Type B pancreatic cell (in vitro differentiated cells): ENCODE measurements around the gene ODC1. TPM values are rescaled to one million over a fixed set of nuclear protein-coding genes. Genes with fewer than 3 reads are reported as not detected.

ENCODE experiments used
- DNase-seq: peaks from one replicate; pipeline ENCODE4 v3.0.0; 2021; ENCODE audit warnings: mixed read lengths; ENCODE audit not compliant: unreplicated experiment; ENCODE audit errors: extremely low spot score
- H3K27ac Mint-ChIP-seq: 2 replicates; pipeline ENCODE4 v1.8.0; 2021; ENCODE audit warnings: mild to moderate bottlenecking, mixed read lengths
- H3K27me3 Mint-ChIP-seq: 2 replicates; pipeline ENCODE4 v1.8.0; 2021; ENCODE audit warnings: mixed read lengths
- H3K36me3 Mint-ChIP-seq: 2 replicates; pipeline ENCODE4 v1.8.0; 2021; ENCODE audit warnings: mixed read lengths
- H3K4me1 Mint-ChIP-seq: one replicate; pipeline ENCODE4 v1.8.0; 2021; ENCODE audit warnings: mixed read lengths; ENCODE audit not compliant: unreplicated experiment
- H3K4me3 Mint-ChIP-seq: 2 replicates; pipeline ENCODE4 v1.8.0; 2021; ENCODE audit warnings: mild to moderate bottlenecking, mixed read lengths
- H3K9me3 Mint-ChIP-seq: 2 replicates; pipeline ENCODE4 v1.8.0; 2021; ENCODE audit warnings: mixed read lengths
- CTCF ChIP-seq: fragments of 200-600 bp; sonication (generic); conservative IDR thresholded peaks from 2 replicates; pipeline ENCODE4 v1.5.0; 2021; ENCODE audit warnings: antibody characterized with exemption, mild to moderate bottlenecking
- total RNA-seq: library from RNA; stranded (reverse); gene quantifications from 2 replicates; pipeline ENCODE4 v1.2.1, GENCODE V29; 2021; ENCODE audit warnings: low replicate concordance

ODC1 gene
- total RNA-seq, 1 donor from 2014 or later: 135 TPM

GRCh38 chr2:10471955-10472354, 23.8 kb upstream of the ODC1 start:
- no peak overlapping the region for H3K27ac Mint-ChIP-seq
- H3K4me3 Mint-ChIP-seq: no peak overlapping the region
- no peaks in the 10 kb centered on the region for H3K9me3 Mint-ChIP-seq
- no peaks in the 10 kb centered on the region for H3K36me3 Mint-ChIP-seq
- no peak for DNase-seq
- TF ChIP-seq CTCF: no peak
- H3K27me3 Mint-ChIP-seq: no peaks in the 10 kb centered on the region
- H3K4me1 Mint-ChIP-seq: peaks cover 3% of the 10 kb centered on the region

GRCh38 chr2:10471046-10471571, 23.0 kb upstream of the ODC1 start:
- no peaks in the 10 kb centered on the region for H3K36me3 Mint-ChIP-seq
- H3K27ac Mint-ChIP-seq: no peak overlapping the region
- no peak for DNase-seq
- no peaks in the 10 kb centered on the region for H3K4me1 Mint-ChIP-seq
- H3K4me3 Mint-ChIP-seq: no peak overlapping the region
- no peak for TF ChIP-seq CTCF
- no peaks in the 10 kb centered on the region for H3K9me3 Mint-ChIP-seq
- no peaks in the 10 kb centered on the region for H3K27me3 Mint-ChIP-seq

- no peak for DNase-seq
Observed at GRCh38 chr2:10469955-10470608, 22.0 kb upstream of the ODC1 start.

GRCh38 chr2:10469301-10469700, 21.2 kb upstream of the ODC1 start:
- TF ChIP-seq CTCF: no peak
- Mint-ChIP-seq H3K27me3 (no peaks in the 10 kb centered on the region), H3K36me3 (no peaks in the 10 kb centered on the region), H3K4me1 (no peaks in the 10 kb centered on the region), H3K4me3 (no peak overlapping the region), H3K27ac (no peak overlapping the region), H3K9me3 (no peaks in the 10 kb centered on the region)
- DNase-seq: no peak

More at GRCh38 chr2:10469955-10470608, 22.0 kb upstream of the ODC1 start:
- H3K4me3 Mint-ChIP-seq: no peak overlapping the region
- no peak overlapping the region for H3K27ac Mint-ChIP-seq
- no peaks in the 10 kb centered on the region for H3K36me3 Mint-ChIP-seq
- TF ChIP-seq CTCF: no peak
- no peaks in the 10 kb centered on the region for H3K4me1 Mint-ChIP-seq
- no peaks in the 10 kb centered on the region for H3K27me3 Mint-ChIP-seq
- no peaks in the 10 kb centered on the region for H3K9me3 Mint-ChIP-seq

- Mint-ChIP-seq H3K4me3 (no peak overlapping the region), H3K4me1 (no peaks in the 10 kb centered on the region), H3K9me3 (no peaks in the 10 kb centered on the region), H3K36me3 (no peaks in the 10 kb centered on the region), H3K27ac (no peak overlapping the region), H3K27me3 (no peaks in the 10 kb centered on the region)
- TF ChIP-seq CTCF: no peak
- DNase-seq: no peak
Observed at GRCh38 chr2:10467401-10467800, 19.3 kb upstream of the ODC1 start.

- DNase-seq: no peak
- TF ChIP-seq CTCF: no peak
- Mint-ChIP-seq H3K4me3 (no peak overlapping the region), H3K27ac (no peak overlapping the region), H3K36me3 (no peaks in the 10 kb centered on the region), H3K27me3 (no peaks in the 10 kb centered on the region), H3K4me1 (no peaks in the 10 kb centered on the region), H3K9me3 (no peaks in the 10 kb centered on the region)
Observed at GRCh38 chr2:10466801-10467200, 18.7 kb upstream of the ODC1 start.
